Pons (tissue), 1 donor: ENCODE data around the gene KRT82.
"Not testable (repeated sequence)": the region's sequence is repeated elsewhere in the genome, so short reads cannot be mapped to it uniquely, and the experiment has no call there.

Source experiments
- DNase-seq: peaks from one replicate; pipeline ENCODE4 v3.0.0-alpha.2; 2016; ENCODE audit warnings: low spot score

Gene KRT82

GRCh38 chr12:52360106-52360662 is 46.0 kb downstream of the KRT82 start:
- DNase-seq = no peak

- no peak for DNase-seq
Observed at GRCh38 chr12:52359621-52360061, 46.5 kb downstream of the KRT82 start.

- no peak for DNase-seq
Observed at GRCh38 chr12:52358575-52359350, 47.4 kb downstream of the KRT82 start.

GRCh38 chr12:52356762-52357580 is 49.2 kb downstream of the KRT82 start:
- no peak for DNase-seq

- DNase-seq = no peak
Observed at GRCh38 chr12:52356031-52356761, 49.9 kb downstream of the KRT82 start.

GRCh38 chr12:52355176-52355575 is 51.0 kb downstream of the KRT82 start:
- DNase-seq = no peak

GRCh38 chr12:52354200-52354599 is 51.9 kb downstream of the KRT82 start:
- no peak for DNase-seq

- DNase-seq = no peak
Observed at GRCh38 chr12:52353766-52354165, 52.4 kb downstream of the KRT82 start.

GRCh38 chr12:52352951-52353350 is 53.2 kb downstream of the KRT82 start:
- DNase-seq = no peak

GRCh38 chr12:52351196-52352059 is 54.7 kb downstream of the KRT82 start:
- peak; percentile 43 for DNase-seq

GRCh38 chr12:52350786-52351185 is 55.3 kb downstream of the KRT82 start:
- no peak for DNase-seq

GRCh38 chr12:52350021-52350620 is 56.0 kb downstream of the KRT82 start:
- no peak for DNase-seq

- no peak for DNase-seq
Observed at GRCh38 chr12:52349196-52349595, 56.9 kb downstream of the KRT82 start.

GRCh38 chr12:52347551-52348510 is 58.3 kb downstream of the KRT82 start:
- no peak for DNase-seq

- DNase-seq = no peak
Observed at GRCh38 chr12:52347016-52347415, 59.1 kb downstream of the KRT82 start.

- peak; percentile 27 for DNase-seq
Observed at GRCh38 chr12:52346593-52346992, 59.5 kb downstream of the KRT82 start.

- not testable (repeated sequence) for DNase-seq
Observed at GRCh38 chr12:52345041-52345440, 61.1 kb downstream of the KRT82 start.

- no peak for DNase-seq
Observed at GRCh38 chr12:52344111-52344510, 62.0 kb downstream of the KRT82 start.
